ENCODE data around the gene DNAH10.

The DNAH10 gene

GRCh38 chr12:123889848-123890535 is 127.9 kb downstream of the DNAH10 start:
- no peak for DNase-seq

- no peak for DNase-seq
Observed at GRCh38 chr12:123890536-123890902, 128.4 kb downstream of the DNAH10 start.

GRCh38 chr12:123891011-123891410 is 128.9 kb downstream of the DNAH10 start:
- no peak for DNase-seq

GRCh38 chr12:123891516-123892179 is 129.5 kb downstream of the DNAH10 start:
- DNase-seq = no peak

GRCh38 chr12:123892180-123892559 is 130.1 kb downstream of the DNAH10 start:
- no peak for DNase-seq

GRCh38 chr12:123892853-123893252 is 130.8 kb downstream of the DNAH10 start:
- DNase-seq = no peak

- DNase-seq = no peak
Observed at GRCh38 chr12:123893276-123893675, 131.2 kb downstream of the DNAH10 start.

- DNase-seq = no peak
Observed at GRCh38 chr12:123894823-123895345, 132.8 kb downstream of the DNAH10 start.

GRCh38 chr12:123895451-123895850 is 133.3 kb downstream of the DNAH10 start:
- DNase-seq = no peak

- DNase-seq = no peak
Observed at GRCh38 chr12:123896767-123897166, 134.7 kb downstream of the DNAH10 start.

GRCh38 chr12:123897221-123897620 is 135.1 kb downstream of the DNAH10 start:
- DNase-seq = no peak

- no peak for DNase-seq
Observed at GRCh38 chr12:123898673-123899072, 136.6 kb downstream of the DNAH10 start.

GRCh38 chr12:123899368-123899767 is 137.3 kb downstream of the DNAH10 start:
- no peak for DNase-seq

- DNase-seq = no peak
Observed at GRCh38 chr12:123900871-123901376, 138.8 kb downstream of the DNAH10 start.

GRCh38 chr12:123902821-123903220 is 140.7 kb downstream of the DNAH10 start:
- no peak for DNase-seq

- DNase-seq = no peak
Observed at GRCh38 chr12:123903301-123904065, 141.4 kb downstream of the DNAH10 start.

- no peak for DNase-seq
Observed at GRCh38 chr12:123905319-123905925, 143.3 kb downstream of the DNAH10 start.

- DNase-seq = no peak
Observed at GRCh38 chr12:123906711-123907420, 144.8 kb downstream of the DNAH10 start.

- DNase-seq = peak; percentile 17
Observed at GRCh38 chr12:123907726-123908476, 145.8 kb downstream of the DNAH10 start.

GRCh38 chr12:123908884-123909725 is 147.0 kb downstream of the DNAH10 start:
- DNase-seq = peak; percentile 40

- DNase-seq = no peak
Observed at GRCh38 chr12:123910057-123910456, 148.0 kb downstream of the DNAH10 start.
